Measurements from ENCODE around the gene C8A. TPM values are rescaled to one million over a fixed set of nuclear protein-coding genes. Genes with fewer than 3 reads are reported as not detected.

Gene C8A
- total and polyA plus RNA-seq, 4 donors = 144 to 669 (median 275) TPM

GRCh38 chr1:56820755-56821461, 33.7 kb upstream of the C8A start:
- Histone ChIP-seq H3K27me3 (ENCODE audit: control insufficient read depth in 4 of 4, insufficient read depth in 4 of 4, low read length in 3 of 4) (no peaks in the 10 kb centered on the region), H3K9ac (ENCODE audit: low read depth in 1 of 2, low read length in 2 of 2) (peak overlapping the region in 1 of 2 donors; percentile 10), H3K4me3 (ENCODE audit: low read depth in 1 of 3, low read length in 3 of 3) (no peak overlapping the region), H3K27ac (ENCODE audit: low read depth in 1 of 2, low read length in 2 of 2) (peak overlapping the region; percentile 0 to 98), H3K9me3 (ENCODE audit: control insufficient read depth in 4 of 4, low read length in 3 of 4) (no peaks in the 10 kb centered on the region), H3K4me1 (ENCODE audit: control insufficient read depth in 4 of 4, insufficient read depth in 4 of 4, low read length in 3 of 4) (peaks cover 0 to 43% (median 18%) of the 10 kb centered on the region in 4 donors), H3K36me3 (ENCODE audit: control insufficient read depth in 4 of 4, insufficient read depth in 3 of 4, low read depth in 1 of 4, low read length in 3 of 4) (no peaks in the 10 kb centered on the region)
- 15% methylated on average over 7 of the region's 7 CpGs for WGBS
- TF ChIP-seq HNF4A (conservative IDR thresholded peaks at IDR 0.05) (peak; percentile 3 to 36), RXRA (IDR thresholded peaks at IDR 0.05) (peak in 1 of 2 donors; percentile 4), HNF4G (IDR thresholded peaks at IDR 0.05) (no peak), MAX (IDR thresholded peaks at IDR 0.05) (no peak), EGR1 (IDR thresholded peaks at IDR 0.05; ENCODE audit: low read depth in 2 of 2) (no peak), GABPA (IDR thresholded peaks at IDR 0.05 in 1 of 2, conservative IDR thresholded peaks at IDR 0.05 in 1 of 2) (no peak), JUND (IDR thresholded peaks at IDR 0.05) (no peak), YY1 (IDR thresholded peaks at IDR 0.05) (peak; percentile 59), RAD21 (IDR thresholded peaks at IDR 0.05) (peak; percentile 99), TAF1 (conservative IDR thresholded peaks at IDR 0.05) (no peak), FOXA2 (IDR thresholded peaks at IDR 0.05) (no peak), SP1 (IDR thresholded peaks at IDR 0.05) (no peak), ATF3 (IDR thresholded peaks at IDR 0.05) (no peak), NR2F2 (IDR thresholded peaks at IDR 0.05) (no peak), FOXA1 (IDR thresholded peaks at IDR 0.05) (peak; percentile 48)
- TF ChIP-seq, protein P1, sequence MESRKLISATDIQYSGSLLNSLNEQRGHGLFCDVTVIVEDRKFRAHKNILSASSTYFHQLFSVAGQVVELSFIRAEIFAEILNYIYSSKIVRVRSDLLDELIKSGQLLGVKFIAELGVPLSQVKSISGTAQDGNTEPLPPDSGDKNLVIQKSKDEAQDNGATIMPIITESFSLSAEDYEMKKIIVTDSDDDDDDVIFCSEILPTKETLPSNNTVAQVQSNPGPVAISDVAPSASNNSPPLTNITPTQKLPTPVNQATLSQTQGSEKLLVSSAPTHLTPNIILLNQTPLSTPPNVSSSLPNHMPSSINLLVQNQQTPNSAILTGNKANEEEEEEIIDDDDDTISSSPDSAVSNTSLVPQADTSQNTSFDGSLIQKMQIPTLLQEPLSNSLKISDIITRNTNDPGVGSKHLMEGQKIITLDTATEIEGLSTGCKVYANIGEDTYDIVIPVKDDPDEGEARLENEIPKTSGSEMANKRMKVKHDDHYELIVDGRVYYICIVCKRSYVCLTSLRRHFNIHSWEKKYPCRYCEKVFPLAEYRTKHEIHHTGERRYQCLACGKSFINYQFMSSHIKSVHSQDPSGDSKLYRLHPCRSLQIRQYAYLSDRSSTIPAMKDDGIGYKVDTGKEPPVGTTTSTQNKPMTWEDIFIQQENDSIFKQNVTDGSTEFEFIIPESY (IDR thresholded peaks at IDR 0.05) = no peak
- TF ChIP-seq, protein P2, sequence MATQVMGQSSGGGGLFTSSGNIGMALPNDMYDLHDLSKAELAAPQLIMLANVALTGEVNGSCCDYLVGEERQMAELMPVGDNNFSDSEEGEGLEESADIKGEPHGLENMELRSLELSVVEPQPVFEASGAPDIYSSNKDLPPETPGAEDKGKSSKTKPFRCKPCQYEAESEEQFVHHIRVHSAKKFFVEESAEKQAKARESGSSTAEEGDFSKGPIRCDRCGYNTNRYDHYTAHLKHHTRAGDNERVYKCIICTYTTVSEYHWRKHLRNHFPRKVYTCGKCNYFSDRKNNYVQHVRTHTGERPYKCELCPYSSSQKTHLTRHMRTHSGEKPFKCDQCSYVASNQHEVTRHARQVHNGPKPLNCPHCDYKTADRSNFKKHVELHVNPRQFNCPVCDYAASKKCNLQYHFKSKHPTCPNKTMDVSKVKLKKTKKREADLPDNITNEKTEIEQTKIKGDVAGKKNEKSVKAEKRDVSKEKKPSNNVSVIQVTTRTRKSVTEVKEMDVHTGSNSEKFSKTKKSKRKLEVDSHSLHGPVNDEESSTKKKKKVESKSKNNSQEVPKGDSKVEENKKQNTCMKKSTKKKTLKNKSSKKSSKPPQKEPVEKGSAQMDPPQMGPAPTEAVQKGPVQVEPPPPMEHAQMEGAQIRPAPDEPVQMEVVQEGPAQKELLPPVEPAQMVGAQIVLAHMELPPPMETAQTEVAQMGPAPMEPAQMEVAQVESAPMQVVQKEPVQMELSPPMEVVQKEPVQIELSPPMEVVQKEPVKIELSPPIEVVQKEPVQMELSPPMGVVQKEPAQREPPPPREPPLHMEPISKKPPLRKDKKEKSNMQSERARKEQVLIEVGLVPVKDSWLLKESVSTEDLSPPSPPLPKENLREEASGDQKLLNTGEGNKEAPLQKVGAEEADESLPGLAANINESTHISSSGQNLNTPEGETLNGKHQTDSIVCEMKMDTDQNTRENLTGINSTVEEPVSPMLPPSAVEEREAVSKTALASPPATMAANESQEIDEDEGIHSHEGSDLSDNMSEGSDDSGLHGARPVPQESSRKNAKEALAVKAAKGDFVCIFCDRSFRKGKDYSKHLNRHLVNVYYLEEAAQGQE (IDR thresholded peaks at IDR 0.05) = no peak
- TF ChIP-seq, protein P3, sequence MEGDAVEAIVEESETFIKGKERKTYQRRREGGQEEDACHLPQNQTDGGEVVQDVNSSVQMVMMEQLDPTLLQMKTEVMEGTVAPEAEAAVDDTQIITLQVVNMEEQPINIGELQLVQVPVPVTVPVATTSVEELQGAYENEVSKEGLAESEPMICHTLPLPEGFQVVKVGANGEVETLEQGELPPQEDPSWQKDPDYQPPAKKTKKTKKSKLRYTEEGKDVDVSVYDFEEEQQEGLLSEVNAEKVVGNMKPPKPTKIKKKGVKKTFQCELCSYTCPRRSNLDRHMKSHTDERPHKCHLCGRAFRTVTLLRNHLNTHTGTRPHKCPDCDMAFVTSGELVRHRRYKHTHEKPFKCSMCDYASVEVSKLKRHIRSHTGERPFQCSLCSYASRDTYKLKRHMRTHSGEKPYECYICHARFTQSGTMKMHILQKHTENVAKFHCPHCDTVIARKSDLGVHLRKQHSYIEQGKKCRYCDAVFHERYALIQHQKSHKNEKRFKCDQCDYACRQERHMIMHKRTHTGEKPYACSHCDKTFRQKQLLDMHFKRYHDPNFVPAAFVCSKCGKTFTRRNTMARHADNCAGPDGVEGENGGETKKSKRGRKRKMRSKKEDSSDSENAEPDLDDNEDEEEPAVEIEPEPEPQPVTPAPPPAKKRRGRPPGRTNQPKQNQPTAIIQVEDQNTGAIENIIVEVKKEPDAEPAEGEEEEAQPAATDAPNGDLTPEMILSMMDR (IDR thresholded peaks at IDR 0.05; ENCODE audit: low read depth, low read length, missing input control) = peak; percentile 98
- peak; percentile 85 for DNase-seq (ENCODE audit: low spot score)
